Progenitor cell of endocrine pancreas (in vitro differentiated cells): ENCODE results near the gene KIF1C. TPM values are rescaled to one million over a fixed set of nuclear protein-coding genes. Genes with fewer than 3 reads are reported as not detected.

Experiments
- DNase-seq: peaks from one replicate; pipeline ENCODE4 v3.0.0; 2021; ENCODE audit warnings: low spot score; ENCODE audit not compliant: unreplicated experiment
- H3K27ac Mint-ChIP-seq: 2 replicates; pipeline ENCODE4 v1.8.0; 2021; ENCODE audit warnings: mild to moderate bottlenecking, moderate library complexity, mixed read lengths
- H3K27me3 Mint-ChIP-seq: 2 replicates; pipeline ENCODE4 v1.8.0; 2021; ENCODE audit warnings: mixed read lengths
- H3K36me3 Mint-ChIP-seq: 2 replicates; pipeline ENCODE4 v1.8.0; 2022; ENCODE audit warnings: mixed read lengths; ENCODE audit not compliant: insufficient read depth
- H3K4me1 Mint-ChIP-seq: 2 replicates; pipeline ENCODE4 v1.8.0; 2021; ENCODE audit warnings: low read depth, mixed read lengths
- H3K4me3 Mint-ChIP-seq: 2 replicates; pipeline ENCODE4 v1.8.0; 2021; ENCODE audit warnings: low read depth, mild to moderate bottlenecking, moderate library complexity, mixed read lengths
- H3K9me3 Mint-ChIP-seq: 2 replicates; pipeline ENCODE4 v1.8.0; 2021; ENCODE audit warnings: low read depth, mixed read lengths
- total RNA-seq: library from RNA; stranded (reverse); gene quantifications from 2 replicates; pipeline ENCODE4 v1.2.1, GENCODE V29; 2021
- TF ChIP-seq, protein P1 (sequence below): fragments of 200-600 bp; sonication (generic); IDR thresholded peaks from one replicate; pipeline ENCODE4 v1.5.0; 2021; ENCODE audit warnings: antibody characterized with exemption, mild to moderate bottlenecking; ENCODE audit not compliant: unreplicated experiment

The KIF1C gene
- total RNA-seq, 1 donor from 2014 or later = 104 TPM

DNA sequence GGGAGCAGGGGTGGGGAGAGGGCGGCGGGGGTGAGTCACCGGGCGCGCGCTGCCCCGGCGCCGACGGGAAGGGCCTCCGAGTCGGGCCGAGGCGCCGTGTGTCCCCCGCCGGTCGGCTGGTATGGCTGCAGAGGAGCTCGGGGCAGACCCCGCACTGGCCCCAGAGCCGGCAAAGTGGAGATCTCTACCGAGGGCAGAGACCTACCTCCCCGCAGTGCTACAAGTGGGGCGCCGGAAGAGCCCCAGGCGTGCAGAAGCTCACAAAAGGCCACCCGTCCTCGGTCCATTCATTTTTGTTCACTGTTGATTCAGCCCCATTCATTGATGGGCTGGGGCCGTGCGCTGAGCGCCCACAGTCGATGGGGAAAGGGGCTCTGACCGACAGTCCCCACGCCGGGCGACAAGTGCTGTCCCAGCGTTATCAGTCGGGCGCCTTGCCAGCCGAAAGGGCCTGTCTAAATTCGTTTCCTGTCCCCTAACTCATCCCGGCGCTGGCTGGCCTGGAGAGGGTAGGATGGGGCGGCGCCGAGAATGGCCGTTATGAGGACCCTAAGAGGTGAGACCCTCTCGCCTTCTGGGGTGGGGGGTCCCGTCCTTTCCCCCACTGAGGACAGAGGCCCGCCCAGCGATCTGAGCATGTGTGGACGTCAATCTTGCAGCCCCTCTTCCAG lies 47.5 kb upstream of the KIF1C start:
- H3K36me3 Mint-ChIP-seq = peaks cover 8% of the 10 kb centered on the region

DNA sequence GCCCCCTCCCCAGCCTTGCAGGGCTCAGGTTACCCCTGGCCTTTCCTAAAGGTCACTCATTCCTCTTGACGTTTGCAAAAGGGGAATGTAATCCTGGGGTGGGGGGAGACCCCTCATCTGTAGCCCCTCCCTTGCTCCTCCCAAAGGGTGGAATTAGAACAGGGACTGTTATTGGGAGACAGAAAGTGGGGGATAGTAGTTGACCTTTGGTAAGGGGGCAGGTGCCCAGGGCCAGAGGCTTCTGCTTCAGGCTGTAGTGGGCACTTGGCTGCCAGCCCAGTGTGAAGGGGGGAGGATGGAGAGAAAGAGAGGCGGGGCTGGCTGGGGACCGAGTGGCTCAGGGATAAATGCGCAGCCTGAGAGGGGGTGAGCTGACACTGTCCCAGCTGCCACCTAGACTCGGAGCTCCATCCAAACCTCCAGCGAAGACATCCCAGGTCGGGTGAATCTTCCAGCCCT lies 47.0 kb upstream of the KIF1C start, which contains the start of gene ENO3:
Gene ENO3, plus strand, starts transcription at position 374 of the 459 bp plus-strand sequence. CDS start 711 bp downstream, outside the sequence.
- Mint-ChIP-seq H3K27me3 (no peaks in the 10 kb centered on the region), H3K9me3 (no peaks in the 10 kb centered on the region), H3K4me3 (peak within 1 kb of the TSS; percentile 69), H3K36me3 (peaks cover 4% of the 10 kb centered on the region), H3K4me1 (peaks cover 31% of the 10 kb centered on the region), H3K27ac (peak within 1 kb of the TSS; percentile 92)
- TF ChIP-seq, protein P1, sequence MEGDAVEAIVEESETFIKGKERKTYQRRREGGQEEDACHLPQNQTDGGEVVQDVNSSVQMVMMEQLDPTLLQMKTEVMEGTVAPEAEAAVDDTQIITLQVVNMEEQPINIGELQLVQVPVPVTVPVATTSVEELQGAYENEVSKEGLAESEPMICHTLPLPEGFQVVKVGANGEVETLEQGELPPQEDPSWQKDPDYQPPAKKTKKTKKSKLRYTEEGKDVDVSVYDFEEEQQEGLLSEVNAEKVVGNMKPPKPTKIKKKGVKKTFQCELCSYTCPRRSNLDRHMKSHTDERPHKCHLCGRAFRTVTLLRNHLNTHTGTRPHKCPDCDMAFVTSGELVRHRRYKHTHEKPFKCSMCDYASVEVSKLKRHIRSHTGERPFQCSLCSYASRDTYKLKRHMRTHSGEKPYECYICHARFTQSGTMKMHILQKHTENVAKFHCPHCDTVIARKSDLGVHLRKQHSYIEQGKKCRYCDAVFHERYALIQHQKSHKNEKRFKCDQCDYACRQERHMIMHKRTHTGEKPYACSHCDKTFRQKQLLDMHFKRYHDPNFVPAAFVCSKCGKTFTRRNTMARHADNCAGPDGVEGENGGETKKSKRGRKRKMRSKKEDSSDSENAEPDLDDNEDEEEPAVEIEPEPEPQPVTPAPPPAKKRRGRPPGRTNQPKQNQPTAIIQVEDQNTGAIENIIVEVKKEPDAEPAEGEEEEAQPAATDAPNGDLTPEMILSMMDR = no peak
- no peak for DNase-seq

More for the DNA sequence above, 47.5 kb upstream of the KIF1C start:
- H3K9me3 Mint-ChIP-seq = no peaks in the 10 kb centered on the region
- TF ChIP-seq, protein P1 = no peak
- peak overlapping the region; percentile 69 for H3K4me3 Mint-ChIP-seq
- no peak for DNase-seq
- H3K27me3 Mint-ChIP-seq = no peaks in the 10 kb centered on the region
- H3K27ac Mint-ChIP-seq = peak overlapping the region; percentile 92
- H3K4me1 Mint-ChIP-seq = peaks cover 35% of the 10 kb centered on the region

DNA sequence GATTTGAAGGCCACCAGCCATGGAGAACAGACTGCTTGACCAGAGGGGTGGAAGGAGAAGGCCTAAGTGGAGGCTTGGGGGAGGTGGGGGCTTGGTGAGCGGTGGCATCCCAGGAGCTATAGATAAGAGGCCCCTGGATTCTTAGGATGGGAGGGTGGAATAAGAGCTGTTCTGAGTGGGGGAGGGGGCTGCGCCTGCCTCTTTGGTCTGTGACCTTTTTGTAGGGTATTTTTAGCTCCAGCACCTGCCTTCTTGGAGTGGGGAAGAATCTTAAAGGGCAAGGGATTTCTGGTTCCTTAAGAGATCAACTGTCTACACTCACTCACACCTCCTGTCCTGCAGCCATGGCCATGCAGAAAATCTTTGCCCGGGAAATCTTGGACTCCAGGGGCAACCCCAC lies 46.3 kb upstream of the KIF1C start:
- peak overlapping the region; percentile 62 for H3K27ac Mint-ChIP-seq
- peaks cover 26% of the 10 kb centered on the region for H3K4me1 Mint-ChIP-seq
- no peaks in the 10 kb centered on the region for H3K27me3 Mint-ChIP-seq
- TF ChIP-seq, protein P1 = no peak
- peaks cover 2% of the 10 kb centered on the region for H3K36me3 Mint-ChIP-seq
- no peak for DNase-seq
- no peaks in the 10 kb centered on the region for H3K9me3 Mint-ChIP-seq
- peak overlapping the region; percentile 69 for H3K4me3 Mint-ChIP-seq

DNA sequence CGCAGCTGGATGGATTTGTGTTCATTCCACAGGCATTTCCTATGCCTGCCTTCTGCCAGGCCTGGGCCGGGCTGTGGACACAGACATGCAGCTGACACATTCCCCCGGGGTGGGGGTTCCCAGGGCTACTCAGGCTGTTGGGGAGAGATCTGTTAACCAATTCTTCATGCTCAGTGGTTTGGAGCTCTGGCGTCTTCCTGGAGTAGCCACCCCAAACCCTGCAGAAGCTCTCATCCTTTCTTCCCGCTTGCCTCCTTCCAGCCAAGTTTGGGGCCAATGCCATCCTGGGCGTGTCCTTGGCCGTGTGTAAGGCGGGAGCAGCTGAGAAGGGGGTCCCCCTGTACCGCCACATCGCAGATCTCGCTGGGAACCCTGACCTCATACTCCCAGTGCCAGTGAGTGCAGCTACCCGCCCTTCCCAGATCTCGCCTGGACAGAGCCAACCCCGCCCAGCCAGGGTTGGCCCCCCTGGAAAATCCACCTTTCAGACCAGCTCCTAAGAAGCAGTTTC lies 44.2 kb upstream of the KIF1C start:
- Mint-ChIP-seq H3K27me3 (no peaks in the 10 kb centered on the region), H3K9me3 (no peaks in the 10 kb centered on the region), H3K4me1 (peaks cover 20% of the 10 kb centered on the region), H3K4me3 (no peak overlapping the region), H3K36me3 (peaks cover 3% of the 10 kb centered on the region), H3K27ac (peak overlapping the region; percentile 2)
- TF ChIP-seq, protein P1 = no peak
- DNase-seq = no peak

DNA sequence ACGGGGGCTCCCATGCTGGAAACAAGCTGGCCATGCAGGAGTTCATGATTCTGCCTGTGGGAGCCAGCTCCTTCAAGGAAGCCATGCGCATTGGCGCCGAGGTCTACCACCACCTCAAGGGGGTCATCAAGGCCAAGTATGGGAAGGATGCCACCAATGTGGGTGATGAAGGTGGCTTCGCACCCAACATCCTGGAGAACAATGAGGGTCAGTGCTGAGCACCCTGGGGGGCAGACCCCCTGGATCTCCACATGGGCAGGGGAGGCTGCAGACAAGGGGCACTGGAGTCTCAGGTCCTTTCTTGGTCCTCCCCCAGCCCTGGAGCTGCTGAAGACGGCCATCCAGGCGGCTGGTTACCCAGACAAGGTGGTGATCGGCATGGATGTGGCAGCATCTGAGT lies 42.7 kb upstream of the KIF1C start:
- Mint-ChIP-seq H3K4me1 (peaks cover 20% of the 10 kb centered on the region), H3K27me3 (no peaks in the 10 kb centered on the region), H3K36me3 (peaks cover 3% of the 10 kb centered on the region), H3K9me3 (no peaks in the 10 kb centered on the region), H3K4me3 (no peak overlapping the region), H3K27ac (no peak overlapping the region)
- DNase-seq = no peak
- TF ChIP-seq, protein P1 = no peak
